ENCODE measurements around the gene MCM3AP.

The MCM3AP gene

GRCh38 chr21:46264690-46265144 is 20.7 kb downstream of the MCM3AP start:
- Mint-ChIP-seq H3K9me3 (no peaks in the 10 kb centered on the region), H3K36me3 (peaks cover 10% of the 10 kb centered on the region), H3K4me3 (no peak overlapping the region), H3K4me1 (no peaks in the 10 kb centered on the region), H3K27ac (no peak overlapping the region), H3K27me3 (no peaks in the 10 kb centered on the region)

- no peak overlapping the region for H3K27ac Mint-ChIP-seq
- no peaks in the 10 kb centered on the region for H3K27me3 Mint-ChIP-seq
- no peaks in the 10 kb centered on the region for H3K9me3 Mint-ChIP-seq
- no peak overlapping the region for H3K4me3 Mint-ChIP-seq
- H3K36me3 Mint-ChIP-seq: peaks cover 10% of the 10 kb centered on the region
- H3K4me1 Mint-ChIP-seq: no peaks in the 10 kb centered on the region
Measured at GRCh38 chr21:46264046-46264689, 21.2 kb downstream of the MCM3AP start.

GRCh38 chr21:46256501-46256994 is 28.9 kb downstream of the MCM3AP start:
- Mint-ChIP-seq H3K4me3 (no peak overlapping the region), H3K27ac (no peak overlapping the region), H3K27me3 (no peaks in the 10 kb centered on the region), H3K4me1 (peaks cover 21% of the 10 kb centered on the region), H3K9me3 (no peaks in the 10 kb centered on the region), H3K36me3 (peaks cover 29% of the 10 kb centered on the region)

- H3K4me1 Mint-ChIP-seq: peaks cover 27% of the 10 kb centered on the region
- no peak overlapping the region for H3K4me3 Mint-ChIP-seq
- H3K27ac Mint-ChIP-seq: no peak overlapping the region
- H3K36me3 Mint-ChIP-seq: peaks cover 27% of the 10 kb centered on the region
- no peaks in the 10 kb centered on the region for H3K9me3 Mint-ChIP-seq
- H3K27me3 Mint-ChIP-seq: no peaks in the 10 kb centered on the region
Measured at GRCh38 chr21:46255758-46256337, 29.6 kb downstream of the MCM3AP start.

GRCh38 chr21:46255166-46255565 is 30.2 kb downstream of the MCM3AP start:
- Mint-ChIP-seq H3K27ac (peak overlapping the region; percentile 30), H3K27me3 (no peaks in the 10 kb centered on the region), H3K4me1 (peaks cover 34% of the 10 kb centered on the region), H3K9me3 (no peaks in the 10 kb centered on the region), H3K4me3 (no peak overlapping the region), H3K36me3 (peaks cover 26% of the 10 kb centered on the region)

GRCh38 chr21:46254208-46254975 is 31.0 kb downstream of the MCM3AP start:
- no peak overlapping the region for H3K4me3 Mint-ChIP-seq
- H3K36me3 Mint-ChIP-seq: peaks cover 31% of the 10 kb centered on the region
- H3K27me3 Mint-ChIP-seq: no peaks in the 10 kb centered on the region
- H3K27ac Mint-ChIP-seq: peak overlapping the region; percentile 95
- peaks cover 42% of the 10 kb centered on the region for H3K4me1 Mint-ChIP-seq
- no peaks in the 10 kb centered on the region for H3K9me3 Mint-ChIP-seq

GRCh38 chr21:46253610-46254124 is 31.7 kb downstream of the MCM3AP start:
- H3K36me3 Mint-ChIP-seq: peaks cover 29% of the 10 kb centered on the region
- no peaks in the 10 kb centered on the region for H3K9me3 Mint-ChIP-seq
- peaks cover 43% of the 10 kb centered on the region for H3K4me1 Mint-ChIP-seq
- no peaks in the 10 kb centered on the region for H3K27me3 Mint-ChIP-seq
- H3K4me3 Mint-ChIP-seq: peak overlapping the region; percentile 43
- peak overlapping the region; percentile 95 for H3K27ac Mint-ChIP-seq

GRCh38 chr21:46252840-46253239 is 32.6 kb downstream of the MCM3AP start:
- H3K4me1 Mint-ChIP-seq: peaks cover 43% of the 10 kb centered on the region
- H3K36me3 Mint-ChIP-seq: peaks cover 30% of the 10 kb centered on the region
- no peaks in the 10 kb centered on the region for H3K27me3 Mint-ChIP-seq
- no peaks in the 10 kb centered on the region for H3K9me3 Mint-ChIP-seq
- no peak overlapping the region for H3K27ac Mint-ChIP-seq
- no peak overlapping the region for H3K4me3 Mint-ChIP-seq

GRCh38 chr21:46250146-46250725 is 35.2 kb downstream of the MCM3AP start:
- Mint-ChIP-seq H3K4me1 (peaks cover 43% of the 10 kb centered on the region), H3K27ac (peak overlapping the region; percentile 19), H3K27me3 (no peaks in the 10 kb centered on the region), H3K9me3 (no peaks in the 10 kb centered on the region), H3K36me3 (peaks cover 39% of the 10 kb centered on the region), H3K4me3 (no peak overlapping the region)

- H3K27me3 Mint-ChIP-seq: no peaks in the 10 kb centered on the region
Measured at GRCh38 chr21:46248827-46249226, 36.6 kb downstream of the MCM3AP start.

GRCh38 chr21:46248422-46248782 is 37.0 kb downstream of the MCM3AP start:
- no peak overlapping the region for H3K27ac Mint-ChIP-seq
- peaks cover 26% of the 10 kb centered on the region for H3K4me1 Mint-ChIP-seq
- no peaks in the 10 kb centered on the region for H3K9me3 Mint-ChIP-seq
- peaks cover 21% of the 10 kb centered on the region for H3K36me3 Mint-ChIP-seq
- no peaks in the 10 kb centered on the region for H3K27me3 Mint-ChIP-seq
- no peak overlapping the region for H3K4me3 Mint-ChIP-seq

More at GRCh38 chr21:46248827-46249226, 36.6 kb downstream of the MCM3AP start:
- H3K27ac Mint-ChIP-seq: no peak overlapping the region
- peaks cover 31% of the 10 kb centered on the region for H3K4me1 Mint-ChIP-seq
- H3K36me3 Mint-ChIP-seq: peaks cover 25% of the 10 kb centered on the region
- H3K4me3 Mint-ChIP-seq: no peak overlapping the region
- no peaks in the 10 kb centered on the region for H3K9me3 Mint-ChIP-seq

GRCh38 chr21:46247699-46248421 is 37.6 kb downstream of the MCM3AP start:
- Mint-ChIP-seq H3K4me1 (peaks cover 22% of the 10 kb centered on the region), H3K36me3 (peaks cover 22% of the 10 kb centered on the region), H3K27me3 (no peaks in the 10 kb centered on the region), H3K9me3 (no peaks in the 10 kb centered on the region), H3K4me3 (no peak overlapping the region), H3K27ac (peak overlapping the region; percentile 65)

- no peak overlapping the region for H3K4me3 Mint-ChIP-seq
- peaks cover 22% of the 10 kb centered on the region for H3K36me3 Mint-ChIP-seq
- H3K27ac Mint-ChIP-seq: no peak overlapping the region
- H3K9me3 Mint-ChIP-seq: no peaks in the 10 kb centered on the region
- H3K4me1 Mint-ChIP-seq: peaks cover 20% of the 10 kb centered on the region
- H3K27me3 Mint-ChIP-seq: no peaks in the 10 kb centered on the region
Measured at GRCh38 chr21:46246345-46246744, 39.1 kb downstream of the MCM3AP start.

GRCh38 chr21:46245213-46245915 is 40.0 kb downstream of the MCM3AP start:
- Mint-ChIP-seq H3K27ac (no peak overlapping the region), H3K36me3 (peaks cover 22% of the 10 kb centered on the region), H3K4me3 (no peak overlapping the region), H3K9me3 (no peaks in the 10 kb centered on the region), H3K4me1 (peaks cover 11% of the 10 kb centered on the region), H3K27me3 (no peaks in the 10 kb centered on the region)

All from activated naive CD4-positive, alpha-beta T cell treated with anti-CD3 and anti-CD28 coated beads, Interleukin-2, amount 50 U/mL, for 24 hours (primary cell).